ENCODE data around the gene POLR1B.

Gene POLR1B

GRCh38 chr2:112585400-112585799 is 43.1 kb downstream of the POLR1B start:
- peaks cover 7% of the 10 kb centered on the region for H3K4me1 ChIP-seq (ENCODE audit: control insufficient read depth, insufficient read depth, low read length)
- peak overlapping the region; percentile 80 for H3K9ac ChIP-seq (ENCODE audit: low read depth, low read length)
- no peaks in the 10 kb centered on the region for H3K9me3 ChIP-seq (ENCODE audit: control insufficient read depth, insufficient read depth, low read length)
- peak overlapping the region; percentile 94 for H3K4me3 ChIP-seq (ENCODE audit: low read depth, low read length)
- H3K27me3 ChIP-seq (ENCODE audit: control insufficient read depth, insufficient read depth, low read length) = no peaks in the 10 kb centered on the region
- H3K36me3 ChIP-seq (ENCODE audit: control insufficient read depth, insufficient read depth, low read length) = peaks cover 13% of the 10 kb centered on the region

DNA sequence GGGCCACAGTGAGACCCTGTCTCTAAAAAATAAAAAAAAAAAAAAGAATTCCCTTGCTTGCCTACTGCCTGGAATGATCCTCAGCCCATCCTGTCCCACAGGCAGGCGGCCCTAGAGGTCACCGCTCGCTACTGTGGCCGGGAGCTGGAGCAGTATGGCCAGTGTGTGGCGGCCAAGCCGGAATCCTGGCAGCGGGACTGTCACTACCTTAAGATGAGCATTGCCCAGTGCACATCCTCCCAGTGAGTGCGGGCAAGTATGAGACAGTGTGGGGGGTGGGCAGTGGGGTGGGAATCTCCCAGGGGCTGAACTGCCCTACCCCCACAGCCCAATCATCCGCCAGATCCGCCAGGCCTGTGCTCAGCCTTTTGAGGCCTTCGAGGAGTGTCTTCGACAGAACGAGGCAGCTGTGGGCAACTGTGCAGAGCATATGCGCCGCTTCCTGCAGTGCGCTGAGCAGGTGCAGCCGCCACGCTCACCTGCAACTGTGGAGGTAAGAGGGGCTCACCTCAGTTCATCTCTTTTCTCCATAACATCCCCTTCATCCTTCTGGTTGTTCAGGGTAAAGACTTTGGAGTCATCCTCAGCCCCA is 43.7 kb downstream of the POLR1B start:
- H3K4me1 ChIP-seq (ENCODE audit: control insufficient read depth, insufficient read depth, low read length) = peaks cover 7% of the 10 kb centered on the region
- H3K9me3 ChIP-seq (ENCODE audit: control insufficient read depth, insufficient read depth, low read length) = no peaks in the 10 kb centered on the region
- H3K36me3 ChIP-seq (ENCODE audit: control insufficient read depth, insufficient read depth, low read length) = peaks cover 13% of the 10 kb centered on the region
- no peak overlapping the region for H3K9ac ChIP-seq (ENCODE audit: low read depth, low read length)
- no peak overlapping the region for H3K4me3 ChIP-seq (ENCODE audit: low read depth, low read length)
- H3K27me3 ChIP-seq (ENCODE audit: control insufficient read depth, insufficient read depth, low read length) = no peaks in the 10 kb centered on the region

GRCh38 chr2:112588611-112589045 is 46.4 kb downstream of the POLR1B start:
- Histone ChIP-seq H3K4me1 (ENCODE audit: control insufficient read depth, insufficient read depth, low read length) (peaks cover 4% of the 10 kb centered on the region), H3K36me3 (ENCODE audit: control insufficient read depth, insufficient read depth, low read length) (peaks cover 13% of the 10 kb centered on the region), H3K4me3 (ENCODE audit: low read depth, low read length) (no peak overlapping the region), H3K9ac (ENCODE audit: low read depth, low read length) (no peak overlapping the region), H3K9me3 (ENCODE audit: control insufficient read depth, insufficient read depth, low read length) (no peaks in the 10 kb centered on the region), H3K27me3 (ENCODE audit: control insufficient read depth, insufficient read depth, low read length) (no peaks in the 10 kb centered on the region)

GRCh38 chr2:112591413-112591812 is 49.1 kb downstream of the POLR1B start:
- H3K9ac ChIP-seq (ENCODE audit: low read depth, low read length) = no peak overlapping the region
- no peaks in the 10 kb centered on the region for H3K4me1 ChIP-seq (ENCODE audit: control insufficient read depth, insufficient read depth, low read length)
- H3K4me3 ChIP-seq (ENCODE audit: low read depth, low read length) = no peak overlapping the region
- no peaks in the 10 kb centered on the region for H3K9me3 ChIP-seq (ENCODE audit: control insufficient read depth, insufficient read depth, low read length)
- H3K27me3 ChIP-seq (ENCODE audit: control insufficient read depth, insufficient read depth, low read length) = no peaks in the 10 kb centered on the region
- H3K36me3 ChIP-seq (ENCODE audit: control insufficient read depth, insufficient read depth, low read length) = peaks cover 9% of the 10 kb centered on the region

GRCh38 chr2:112593736-112594135 is 51.5 kb downstream of the POLR1B start:
- H3K27me3 ChIP-seq (ENCODE audit: control insufficient read depth, insufficient read depth, low read length) = no peaks in the 10 kb centered on the region
- no peak overlapping the region for H3K9ac ChIP-seq (ENCODE audit: low read depth, low read length)
- no peaks in the 10 kb centered on the region for H3K9me3 ChIP-seq (ENCODE audit: control insufficient read depth, insufficient read depth, low read length)
- H3K4me1 ChIP-seq (ENCODE audit: control insufficient read depth, insufficient read depth, low read length) = no peaks in the 10 kb centered on the region
- no peaks in the 10 kb centered on the region for H3K36me3 ChIP-seq (ENCODE audit: control insufficient read depth, insufficient read depth, low read length)
- no peak overlapping the region for H3K4me3 ChIP-seq (ENCODE audit: low read depth, low read length)

GRCh38 chr2:112597537-112598322 is 55.5 kb downstream of the POLR1B start:
- no peaks in the 10 kb centered on the region for H3K36me3 ChIP-seq (ENCODE audit: control insufficient read depth, insufficient read depth, low read length)
- no peaks in the 10 kb centered on the region for H3K27me3 ChIP-seq (ENCODE audit: control insufficient read depth, insufficient read depth, low read length)
- peaks cover 4% of the 10 kb centered on the region for H3K4me1 ChIP-seq (ENCODE audit: control insufficient read depth, insufficient read depth, low read length)
- no peak overlapping the region for H3K9ac ChIP-seq (ENCODE audit: low read depth, low read length)
- no peak overlapping the region for H3K4me3 ChIP-seq (ENCODE audit: low read depth, low read length)
- H3K9me3 ChIP-seq (ENCODE audit: control insufficient read depth, insufficient read depth, low read length) = no peaks in the 10 kb centered on the region

DNA sequence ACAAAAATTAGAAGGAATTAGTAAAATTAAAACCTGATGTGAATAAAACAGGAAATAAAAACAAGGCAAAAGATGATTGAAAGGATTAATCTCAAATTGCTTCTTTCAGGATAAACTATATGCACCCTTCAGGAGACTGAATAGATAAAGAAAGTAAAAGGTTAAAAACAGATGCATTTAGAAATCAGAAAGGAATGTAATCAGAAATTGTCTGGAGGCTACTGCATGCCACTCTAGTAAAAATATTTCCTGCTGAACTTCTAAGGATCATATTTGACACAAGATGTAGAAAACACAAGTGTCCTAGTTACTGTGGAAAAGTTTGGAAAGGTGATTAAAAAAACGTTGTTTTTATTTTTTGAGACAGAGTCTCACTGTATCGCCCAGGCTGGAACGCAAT is 58.4 kb downstream of the POLR1B start:
- H3K36me3 ChIP-seq (ENCODE audit: control insufficient read depth, insufficient read depth, low read length) = no peaks in the 10 kb centered on the region
- H3K4me1 ChIP-seq (ENCODE audit: control insufficient read depth, insufficient read depth, low read length) = peaks cover 4% of the 10 kb centered on the region
- no peaks in the 10 kb centered on the region for H3K9me3 ChIP-seq (ENCODE audit: control insufficient read depth, insufficient read depth, low read length)
- no peak overlapping the region for H3K4me3 ChIP-seq (ENCODE audit: low read depth, low read length)
- H3K9ac ChIP-seq (ENCODE audit: low read depth, low read length) = no peak overlapping the region
- no peaks in the 10 kb centered on the region for H3K27me3 ChIP-seq (ENCODE audit: control insufficient read depth, insufficient read depth, low read length)

DNA sequence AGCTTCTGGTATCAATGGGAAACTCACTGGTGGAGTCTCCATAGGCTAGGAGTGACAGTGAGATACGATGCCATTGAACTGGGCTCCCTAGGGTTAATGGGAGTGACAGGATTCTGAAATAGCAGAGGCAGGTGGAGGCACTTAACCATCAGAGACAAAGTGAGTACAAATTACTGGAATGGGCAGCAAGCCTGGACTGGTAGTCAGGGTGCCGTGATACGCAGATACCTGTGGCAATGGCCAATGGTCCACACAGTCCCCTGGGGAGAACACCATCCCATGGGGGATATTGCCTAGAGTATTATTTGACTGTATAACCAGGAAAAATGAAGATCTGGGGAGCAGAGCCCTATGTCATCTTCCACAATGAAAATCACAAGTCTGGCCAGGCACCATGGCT is 59.5 kb downstream of the POLR1B start:
- no peak overlapping the region for H3K9ac ChIP-seq (ENCODE audit: low read depth, low read length)
- H3K4me3 ChIP-seq (ENCODE audit: low read depth, low read length) = no peak overlapping the region
- no peaks in the 10 kb centered on the region for H3K27me3 ChIP-seq (ENCODE audit: control insufficient read depth, insufficient read depth, low read length)
- H3K9me3 ChIP-seq (ENCODE audit: control insufficient read depth, insufficient read depth, low read length) = no peaks in the 10 kb centered on the region
- H3K4me1 ChIP-seq (ENCODE audit: control insufficient read depth, insufficient read depth, low read length) = peaks cover 4% of the 10 kb centered on the region
- H3K36me3 ChIP-seq (ENCODE audit: control insufficient read depth, insufficient read depth, low read length) = no peaks in the 10 kb centered on the region

DNA sequence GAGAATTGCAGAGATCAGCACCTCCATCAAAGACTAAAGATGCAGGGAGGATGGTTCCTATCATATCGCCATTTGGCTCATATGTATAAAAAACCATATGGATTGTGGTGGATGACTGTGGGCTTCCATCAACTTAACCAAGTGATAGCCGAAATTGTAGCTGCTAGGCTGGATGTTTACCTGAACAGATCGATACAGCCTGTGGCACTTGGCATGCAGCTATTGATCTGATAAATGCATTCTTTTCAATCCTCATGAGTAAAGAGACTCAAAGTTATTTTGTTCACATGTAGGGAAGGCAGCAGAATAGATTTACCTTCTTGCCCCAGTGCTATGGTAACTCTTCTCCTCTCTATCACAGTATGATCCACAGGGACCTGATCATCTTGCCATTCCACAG is 60.7 kb downstream of the POLR1B start:
- no peaks in the 10 kb centered on the region for H3K9me3 ChIP-seq (ENCODE audit: control insufficient read depth, insufficient read depth, low read length)
- no peaks in the 10 kb centered on the region for H3K27me3 ChIP-seq (ENCODE audit: control insufficient read depth, insufficient read depth, low read length)
- no peaks in the 10 kb centered on the region for H3K36me3 ChIP-seq (ENCODE audit: control insufficient read depth, insufficient read depth, low read length)
- peaks cover 4% of the 10 kb centered on the region for H3K4me1 ChIP-seq (ENCODE audit: control insufficient read depth, insufficient read depth, low read length)
- no peak overlapping the region for H3K9ac ChIP-seq (ENCODE audit: low read depth, low read length)
- H3K4me3 ChIP-seq (ENCODE audit: low read depth, low read length) = no peak overlapping the region

DNA sequence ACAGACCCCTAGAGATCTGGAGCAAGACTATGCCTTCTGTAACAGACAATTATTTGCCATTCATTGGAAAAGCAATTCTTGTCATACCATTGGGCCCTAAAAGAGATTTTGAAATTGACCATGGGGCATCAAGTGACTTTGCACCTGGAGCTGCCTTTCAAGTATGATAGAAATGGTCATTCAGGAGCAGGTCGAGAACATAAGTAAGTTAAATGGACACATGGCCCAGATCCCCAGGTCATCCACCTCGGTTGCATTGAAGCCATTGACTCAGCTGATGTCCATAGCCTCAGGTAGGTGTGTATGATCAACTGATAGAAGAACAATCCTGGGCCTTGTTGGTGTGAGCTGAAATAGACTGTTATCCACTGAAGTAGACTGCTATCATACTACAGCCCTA is 61.5 kb downstream of the POLR1B start:
- no peaks in the 10 kb centered on the region for H3K9me3 ChIP-seq (ENCODE audit: control insufficient read depth, insufficient read depth, low read length)
- H3K4me1 ChIP-seq (ENCODE audit: control insufficient read depth, insufficient read depth, low read length) = peaks cover 4% of the 10 kb centered on the region
- H3K36me3 ChIP-seq (ENCODE audit: control insufficient read depth, insufficient read depth, low read length) = no peaks in the 10 kb centered on the region
- no peak overlapping the region for H3K9ac ChIP-seq (ENCODE audit: low read depth, low read length)
- no peaks in the 10 kb centered on the region for H3K27me3 ChIP-seq (ENCODE audit: control insufficient read depth, insufficient read depth, low read length)
- H3K4me3 ChIP-seq (ENCODE audit: low read depth, low read length) = no peak overlapping the region

DNA sequence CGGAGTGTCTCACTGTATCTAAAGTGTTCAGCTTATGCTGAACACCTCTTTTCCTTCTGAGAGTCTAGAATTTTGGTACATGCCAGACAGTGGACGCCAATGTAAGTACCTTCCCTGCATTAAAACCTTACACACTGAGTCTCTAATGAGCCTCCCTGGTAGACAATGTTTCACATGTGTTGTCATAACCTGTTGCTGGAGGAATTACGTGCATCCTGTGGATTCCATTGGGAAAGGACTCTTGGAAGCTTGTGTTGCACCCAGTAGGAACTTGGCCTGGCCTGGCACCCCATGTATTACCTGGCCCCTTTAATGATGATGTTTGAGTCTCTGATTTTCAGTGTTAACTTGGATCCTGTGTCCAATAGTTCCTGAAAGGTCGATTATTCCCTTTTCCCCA is 62.7 kb downstream of the POLR1B start:
- H3K36me3 ChIP-seq (ENCODE audit: control insufficient read depth, insufficient read depth, low read length) = no peaks in the 10 kb centered on the region
- H3K9ac ChIP-seq (ENCODE audit: low read depth, low read length) = no peak overlapping the region
- H3K4me3 ChIP-seq (ENCODE audit: low read depth, low read length) = no peak overlapping the region
- no peaks in the 10 kb centered on the region for H3K9me3 ChIP-seq (ENCODE audit: control insufficient read depth, insufficient read depth, low read length)
- H3K4me1 ChIP-seq (ENCODE audit: control insufficient read depth, insufficient read depth, low read length) = peaks cover 2% of the 10 kb centered on the region
- H3K27me3 ChIP-seq (ENCODE audit: control insufficient read depth, insufficient read depth, low read length) = no peaks in the 10 kb centered on the region

- no peaks in the 10 kb centered on the region for H3K27me3 ChIP-seq (ENCODE audit: control insufficient read depth, insufficient read depth, low read length)
- no peaks in the 10 kb centered on the region for H3K4me1 ChIP-seq (ENCODE audit: control insufficient read depth, insufficient read depth, low read length)
- H3K9ac ChIP-seq (ENCODE audit: low read depth, low read length) = no peak overlapping the region
- H3K36me3 ChIP-seq (ENCODE audit: control insufficient read depth, insufficient read depth, low read length) = no peaks in the 10 kb centered on the region
- H3K9me3 ChIP-seq (ENCODE audit: control insufficient read depth, insufficient read depth, low read length) = no peaks in the 10 kb centered on the region
- no peak overlapping the region for H3K4me3 ChIP-seq (ENCODE audit: low read depth, low read length)
Measured at GRCh38 chr2:112605926-112606325, 63.7 kb downstream of the POLR1B start.
